DOHH2 (cell line): ENCODE measurements around the gene PGA5.
"Not testable (repeated sequence)": the region's sequence is repeated elsewhere in the genome, so short reads cannot be mapped to it uniquely, and the experiment has no call there.

ENCODE experiments used
- H3F3A ChIP-seq: fragments of 200-600 bp; sonication (generic), shearing (Covaris generic); 2 replicates; pipeline ENCODE4 v1.6.0; 2016; ENCODE audit warnings: antibody characterized with exemption, mild to moderate bottlenecking; ENCODE audit not compliant: control insufficient read depth, insufficient read depth
- H3K27ac ChIP-seq: fragments of 200-600 bp; sonication (generic); 2 replicates; pipeline ENCODE4 v1.5.1; 2014; ENCODE audit warnings: low read depth, mild to moderate bottlenecking, low read length, moderate library complexity
- H3K27me3 ChIP-seq: fragments of 200-600 bp; sonication (generic); 2 replicates; pipeline ENCODE4 v1.6.1; 2014; ENCODE audit warnings: mild to moderate bottlenecking, low read length, mixed read lengths; ENCODE audit not compliant: control insufficient read depth
- H3K36me3 ChIP-seq: fragments of 200-600 bp; sonication (generic); 2 replicates; pipeline ENCODE4 v1.6.1; 2014; ENCODE audit warnings: mild to moderate bottlenecking, low read length, moderate library complexity, mixed read lengths; ENCODE audit not compliant: control insufficient read depth
- H3K4me1 ChIP-seq: fragments of 200-600 bp; sonication (generic); 2 replicates; pipeline ENCODE4 v1.6.1; 2014; ENCODE audit warnings: mild to moderate bottlenecking, low read length, mixed read lengths; ENCODE audit not compliant: control insufficient read depth
- H3K4me2 ChIP-seq: fragments of 200-600 bp; sonication (generic); 2 replicates; pipeline ENCODE4 v1.6.0; 2014; ENCODE audit warnings: mild to moderate bottlenecking, low read length, moderate library complexity
- H3K4me3 ChIP-seq: fragments of 200-600 bp; sonication (generic); 2 replicates; pipeline ENCODE4 v1.5.1; 2014; ENCODE audit warnings: mild to moderate bottlenecking, low read length, mixed read lengths
- H3K79me2 ChIP-seq: fragments of 200-600 bp; sonication (generic); 2 replicates; pipeline ENCODE4 v1.6.1; 2014; ENCODE audit warnings: mild to moderate bottlenecking, low read length, mixed read lengths; ENCODE audit not compliant: control insufficient read depth
- H3K9me2 ChIP-seq: fragments of 200-600 bp; sonication (generic); replicated peaks from 2 replicates; pipeline ENCODE4 v1.6.1; 2014; ENCODE audit warnings: mild to moderate bottlenecking, low read length, mixed read lengths; ENCODE audit not compliant: control insufficient read depth
- H3K9me3 ChIP-seq: fragments of 200-600 bp; sonication (generic); 2 replicates; pipeline ENCODE4 v1.6.1; 2014; ENCODE audit warnings: antibody characterized with exemption, low read length, mixed read lengths; ENCODE audit not compliant: control insufficient read depth, insufficient read depth
- H4K20me1 ChIP-seq: fragments of 200-600 bp; sonication (generic); 2 replicates; pipeline ENCODE4 v1.6.0; 2014; ENCODE audit warnings: low read depth, mild to moderate bottlenecking, antibody characterized with exemption, low read length, moderate library complexity; ENCODE audit not compliant: control insufficient read depth, insufficient read depth
- EZH2phosphoT487 ChIP-seq: fragments of 200-600 bp; sonication (generic); IDR thresholded peaks from 2 replicates; pipeline ENCODE4 v1.6.1; 2017; ENCODE audit warnings: borderline replicate concordance, mild to moderate bottlenecking, antibody characterized with exemption, low read length, moderate library complexity, mixed read lengths
- TF ChIP-seq, protein P1 (sequence below): fragments of 200-600 bp; sonication (generic); IDR thresholded peaks from one replicate; pipeline ENCODE4 v1.5.1; 2014; ENCODE audit warnings: antibody characterized with exemption, mild to moderate bottlenecking, low read depth, low read length; ENCODE audit not compliant: poor library complexity, severe bottlenecking

Gene PGA5

DNA sequence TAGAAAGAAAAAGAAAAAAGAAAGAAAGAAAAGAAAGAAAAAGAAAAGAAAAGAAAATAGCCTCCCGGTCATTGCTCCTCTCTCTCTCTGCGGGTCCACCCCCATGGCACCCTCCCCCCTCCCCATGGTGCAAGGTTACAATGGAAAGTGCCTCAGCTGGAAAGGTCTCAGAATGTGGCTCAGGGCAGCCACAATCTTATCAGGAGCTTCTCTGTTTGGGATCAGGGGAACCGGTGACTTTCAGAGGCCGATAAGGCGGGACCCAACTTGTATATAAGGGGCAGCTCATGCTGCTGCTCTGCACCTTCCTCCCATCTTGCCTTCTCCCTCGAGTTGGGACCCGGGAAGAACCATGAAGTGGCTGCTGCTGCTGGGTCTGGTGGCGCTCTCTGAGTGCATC is at the start of gene PGA5:
PGA5 (plus strand) TSS at position 301 of the 400 bp plus-strand sequence; CDS start at position 353, 52 bp downstream.
- not testable (repeated sequence) for H3K4me3 ChIP-seq, H3K79me2 ChIP-seq, H3K9me2 ChIP-seq, H3K36me3 ChIP-seq, H4K20me1 ChIP-seq, H3F3A ChIP-seq, H3K4me1 ChIP-seq, H3K27ac ChIP-seq, H3K27me3 ChIP-seq, H3K4me2 ChIP-seq, H3K9me3 ChIP-seq

DNA sequence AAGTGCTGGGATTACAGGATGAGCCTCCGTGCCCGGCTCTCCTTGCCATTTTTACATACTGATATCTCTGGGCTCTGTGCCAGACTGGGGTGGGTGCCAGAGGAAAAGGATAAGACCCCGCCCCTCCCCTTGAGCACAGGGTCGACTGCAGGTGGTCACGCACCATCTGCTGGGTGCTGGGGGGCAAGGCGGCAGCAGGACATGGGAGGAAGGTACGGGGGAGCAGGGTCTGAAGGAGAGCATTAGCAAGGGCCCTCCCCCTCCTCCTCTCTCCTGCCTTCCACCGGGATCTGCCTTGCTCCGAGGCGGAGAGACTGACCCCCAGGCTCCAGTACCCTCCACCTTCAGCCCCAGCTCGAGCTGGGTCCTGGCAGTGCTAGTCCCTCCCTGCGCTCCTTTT is 47.4 kb upstream of the PGA5 start:
- H3K4me2 ChIP-seq, result no peak overlapping the region
- H3K36me3 ChIP-seq, result no peaks in the 10 kb centered on the region
- no peaks in the 10 kb centered on the region for H3K27me3 ChIP-seq
- H3K4me3 ChIP-seq, result no peak overlapping the region
- peaks cover 10% of the 10 kb centered on the region for H3K9me3 ChIP-seq
- H3K4me1 ChIP-seq, result peaks cover 17% of the 10 kb centered on the region
- no peaks in the 10 kb centered on the region for H3F3A ChIP-seq
- TF ChIP-seq, protein P1, sequence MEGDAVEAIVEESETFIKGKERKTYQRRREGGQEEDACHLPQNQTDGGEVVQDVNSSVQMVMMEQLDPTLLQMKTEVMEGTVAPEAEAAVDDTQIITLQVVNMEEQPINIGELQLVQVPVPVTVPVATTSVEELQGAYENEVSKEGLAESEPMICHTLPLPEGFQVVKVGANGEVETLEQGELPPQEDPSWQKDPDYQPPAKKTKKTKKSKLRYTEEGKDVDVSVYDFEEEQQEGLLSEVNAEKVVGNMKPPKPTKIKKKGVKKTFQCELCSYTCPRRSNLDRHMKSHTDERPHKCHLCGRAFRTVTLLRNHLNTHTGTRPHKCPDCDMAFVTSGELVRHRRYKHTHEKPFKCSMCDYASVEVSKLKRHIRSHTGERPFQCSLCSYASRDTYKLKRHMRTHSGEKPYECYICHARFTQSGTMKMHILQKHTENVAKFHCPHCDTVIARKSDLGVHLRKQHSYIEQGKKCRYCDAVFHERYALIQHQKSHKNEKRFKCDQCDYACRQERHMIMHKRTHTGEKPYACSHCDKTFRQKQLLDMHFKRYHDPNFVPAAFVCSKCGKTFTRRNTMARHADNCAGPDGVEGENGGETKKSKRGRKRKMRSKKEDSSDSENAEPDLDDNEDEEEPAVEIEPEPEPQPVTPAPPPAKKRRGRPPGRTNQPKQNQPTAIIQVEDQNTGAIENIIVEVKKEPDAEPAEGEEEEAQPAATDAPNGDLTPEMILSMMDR, result no peak
- TF ChIP-seq EZH2phosphoT487, result no peak
- H3K79me2 ChIP-seq, result no peaks in the 10 kb centered on the region
- no peaks in the 10 kb centered on the region for H4K20me1 ChIP-seq
- H3K27ac ChIP-seq, result no peak overlapping the region
- H3K9me2 ChIP-seq, result no peaks in the 10 kb centered on the region

DNA sequence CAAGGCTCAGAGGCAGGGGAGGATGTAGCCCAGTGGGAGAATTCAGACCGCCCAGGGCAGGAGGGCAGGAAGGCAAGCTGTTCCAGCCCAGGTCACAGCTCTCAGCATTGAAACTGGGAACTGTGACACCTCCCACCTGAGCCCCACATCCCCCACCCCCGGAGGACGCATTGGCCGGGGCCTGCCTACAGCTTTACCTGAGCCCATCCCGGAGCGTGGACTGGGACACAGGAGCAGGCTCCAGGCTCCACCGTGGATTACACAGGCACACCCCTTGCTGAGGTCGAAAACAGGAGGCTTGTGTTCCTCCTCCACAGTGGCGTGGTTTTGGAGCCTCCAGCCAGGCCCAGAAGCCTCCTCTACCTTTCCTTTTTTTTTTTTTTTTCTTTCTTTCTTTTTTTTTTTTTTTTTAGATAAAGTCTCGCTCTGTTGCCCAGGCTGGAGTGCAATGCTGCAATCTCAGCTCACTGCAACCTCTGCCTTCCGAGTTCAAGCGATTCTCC is 46.8 kb upstream of the PGA5 start:
- peaks cover 17% of the 10 kb centered on the region for H3K4me1 ChIP-seq
- TF ChIP-seq, protein P1, result no peak
- TF ChIP-seq EZH2phosphoT487, result no peak

DNA sequence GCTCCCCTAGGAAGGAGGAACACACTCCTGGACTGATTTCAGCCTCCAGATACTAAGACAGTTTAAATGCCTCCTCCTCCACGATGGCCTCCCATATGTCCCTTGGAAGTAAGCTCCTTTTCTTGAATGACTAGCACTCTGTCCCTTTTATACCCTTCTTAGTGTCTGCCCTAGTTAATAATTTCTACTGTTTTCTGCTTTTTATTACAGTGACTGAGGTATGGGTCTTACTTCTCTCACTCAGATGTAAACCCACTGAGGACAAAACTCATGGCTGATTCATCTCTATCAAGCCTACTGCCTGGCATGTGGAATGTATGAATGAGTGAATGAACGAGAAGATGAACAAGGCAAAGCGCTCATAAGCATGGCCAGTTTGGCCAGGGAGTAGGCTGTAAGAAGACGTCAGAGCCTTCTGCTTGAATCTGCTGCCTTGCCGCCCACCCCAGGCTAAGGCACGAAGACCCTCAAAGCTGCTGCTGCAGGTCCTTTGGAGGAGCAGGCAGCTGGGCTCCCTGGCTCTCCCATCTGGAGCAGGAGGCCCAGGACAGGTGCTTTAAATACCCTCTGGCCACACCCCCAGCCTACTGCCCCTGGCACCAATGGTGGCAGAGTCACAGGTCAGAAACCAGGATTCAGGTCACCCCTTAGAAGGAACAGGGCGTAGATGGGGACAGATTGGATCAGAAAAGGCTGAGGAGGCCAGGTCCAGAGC is 45.8 kb upstream of the PGA5 start:
- Histone ChIP-seq H3K9me2 (no peaks in the 10 kb centered on the region), H3K27ac (no peak overlapping the region), H3K79me2 (no peaks in the 10 kb centered on the region), H3K9me3 (peaks cover 10% of the 10 kb centered on the region), H3F3A (no peaks in the 10 kb centered on the region), H3K4me1 (peaks cover 17% of the 10 kb centered on the region), H3K4me2 (no peak overlapping the region), H4K20me1 (no peaks in the 10 kb centered on the region), H3K36me3 (no peaks in the 10 kb centered on the region), H3K4me3 (no peak overlapping the region), H3K27me3 (no peaks in the 10 kb centered on the region)
- TF ChIP-seq, protein P1, result no peak
- TF ChIP-seq EZH2phosphoT487, result no peak

More for the DNA sequence above, 46.8 kb upstream of the PGA5 start:
- Histone ChIP-seq H3K9me3 (peaks cover 10% of the 10 kb centered on the region), H3K36me3 (no peaks in the 10 kb centered on the region), H3K27me3 (no peaks in the 10 kb centered on the region), H4K20me1 (no peaks in the 10 kb centered on the region), H3K9me2 (no peaks in the 10 kb centered on the region), H3K4me3 (no peak overlapping the region), H3F3A (no peaks in the 10 kb centered on the region), H3K79me2 (no peaks in the 10 kb centered on the region), H3K4me2 (no peak overlapping the region), H3K27ac (no peak overlapping the region)
